ENCODE data around the gene FAT2. TPM values are rescaled to one million over a fixed set of nuclear protein-coding genes. Genes with fewer than 3 reads are reported as not detected.
"Not testable (repeated sequence)": the region's sequence is repeated elsewhere in the genome, so short reads cannot be mapped to it uniquely, and the experiment has no call there.

Gene FAT2
- total RNA-seq, 1 experiment from 2014 or later, result 0.48 TPM

GRCh38 chr5:151585970-151586369 lies 5.2 kb downstream of the FAT2 start:
- TF ChIP-seq CTCF (conservative IDR thresholded peaks at IDR 0.05), result no peak
- no peak for TF ChIP-seq EZH2 (IDR thresholded peaks at IDR 0.05; ENCODE audit: low read depth)
- ChIA-PET POLR2A (ENCODE audit: unreplicated experiment) (no interaction called here), CTCF (no interaction called here)
- intact Hi-C loops (cut with micrococcal nuclease; ENCODE audit: unreplicated experiment), result no loop called here
- H3K9me2 ChIP-seq (ENCODE audit: insufficient read depth), result no peaks in the 10 kb centered on the region
- H3K4me3 ChIP-seq, result no peak overlapping the region
- no peaks in the 10 kb centered on the region for H3K4me1 ChIP-seq (replicated peaks; ENCODE audit: insufficient read depth)
- no peak overlapping the region for H2AFZ ChIP-seq
- no peaks in the 10 kb centered on the region for H3F3A ChIP-seq (ENCODE audit: insufficient read depth, low read depth)
- no peak overlapping the region for H3K27ac ChIP-seq
- H3K36me3 ChIP-seq (ENCODE audit: low read depth), result no peaks in the 10 kb centered on the region
- H3K79me2 ChIP-seq (ENCODE audit: low read depth), result no peaks in the 10 kb centered on the region
- H3K9me3 ChIP-seq (ENCODE audit: insufficient read depth, low read depth), result no peaks in the 10 kb centered on the region
- no peaks in the 10 kb centered on the region for H4K20me1 ChIP-seq (ENCODE audit: insufficient read depth)
- H3K27me3 ChIP-seq (ENCODE audit: insufficient read depth, low read depth), result peaks cover 3% of the 10 kb centered on the region; the same call in 1 of the 2 replicates
- no peak for DNase-seq
- BruUV-seq (replicated peaks), result no TSS peak
- H3K4me2 ChIP-seq, result no peak overlapping the region

GRCh38 chr5:151585344-151585743 lies 5.8 kb downstream of the FAT2 start:
- H3K4me2 ChIP-seq; H3F3A ChIP-seq (ENCODE audit: insufficient read depth, low read depth); H3K4me3 ChIP-seq; H3K27ac ChIP-seq; POLR2A ChIA-PET (ENCODE audit: unreplicated experiment); DNase-seq; H3K27me3 ChIP-seq (ENCODE audit: insufficient read depth, low read depth); intact Hi-C loops (cut with micrococcal nuclease; ENCODE audit: unreplicated experiment); H3K36me3 ChIP-seq (ENCODE audit: low read depth); H4K20me1 ChIP-seq (ENCODE audit: insufficient read depth); H3K4me1 ChIP-seq (replicated peaks; ENCODE audit: insufficient read depth); H2AFZ ChIP-seq; CTCF ChIA-PET; BruUV-seq (replicated peaks); H3K9me3 ChIP-seq (ENCODE audit: insufficient read depth, low read depth); H3K79me2 ChIP-seq (ENCODE audit: low read depth); H3K9me2 ChIP-seq (ENCODE audit: insufficient read depth): not testable (repeated sequence)

DNA sequence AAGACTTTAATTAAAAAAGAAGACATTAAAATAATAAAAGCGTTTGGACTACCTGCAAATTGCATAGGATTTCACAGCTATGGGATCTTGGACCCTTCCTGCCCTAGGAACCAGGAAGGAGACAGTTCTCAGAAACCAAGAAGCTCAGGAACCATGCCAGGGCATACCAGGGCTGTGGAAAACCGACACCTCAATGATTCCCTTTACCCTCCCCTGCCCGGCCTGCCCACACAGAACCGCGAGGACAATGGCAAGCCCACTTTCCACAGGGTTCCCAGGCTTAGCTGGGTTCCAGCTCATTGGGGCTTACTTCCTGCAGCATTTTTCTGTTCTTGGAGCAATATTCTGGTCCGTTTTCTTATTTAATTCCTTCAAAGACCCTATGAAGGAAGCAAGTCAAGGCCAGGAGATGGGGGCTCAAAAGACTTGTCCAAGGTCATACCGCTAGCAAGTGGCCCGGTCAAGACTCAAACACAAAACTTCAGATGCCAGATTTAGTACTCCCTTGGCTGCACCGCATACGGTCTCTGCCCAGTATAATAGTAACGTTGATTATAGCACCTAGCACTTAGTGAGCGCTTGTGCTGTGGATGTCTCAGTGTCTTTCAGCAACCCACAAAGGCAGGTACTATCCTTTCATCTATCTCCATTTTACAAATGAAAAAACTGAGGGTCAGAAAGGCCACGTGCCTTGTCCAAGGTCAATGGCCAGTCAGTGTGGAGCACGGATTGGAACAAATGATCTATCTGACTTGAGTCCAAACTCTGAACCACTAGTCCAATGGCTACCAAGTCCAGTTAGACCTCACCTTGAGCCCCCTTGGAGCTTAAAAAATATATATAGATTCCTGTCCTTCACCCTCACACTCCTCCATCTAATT lies 6.8 kb downstream of the FAT2 start:
- Histone ChIP-seq H3K4me2 (no peak overlapping the region), H3K4me3 (no peak overlapping the region), H3K27ac (no peak overlapping the region), H3K36me3 (ENCODE audit: low read depth) (no peaks in the 10 kb centered on the region), H3K27me3 (ENCODE audit: insufficient read depth, low read depth) (peaks cover 3% of the 10 kb centered on the region; the same call in 1 of the 2 replicates), H3K9me2 (ENCODE audit: insufficient read depth) (no peaks in the 10 kb centered on the region), H3F3A (ENCODE audit: insufficient read depth, low read depth) (no peaks in the 10 kb centered on the region), H3K79me2 (ENCODE audit: low read depth) (no peaks in the 10 kb centered on the region), H4K20me1 (ENCODE audit: insufficient read depth) (no peaks in the 10 kb centered on the region), H3K4me1 (replicated peaks; ENCODE audit: insufficient read depth) (no peaks in the 10 kb centered on the region), H3K9me3 (ENCODE audit: insufficient read depth, low read depth) (no peaks in the 10 kb centered on the region), H2AFZ (no peak overlapping the region)
- intact Hi-C loops (cut with micrococcal nuclease; ENCODE audit: unreplicated experiment), result no loop called here
- no peak for DNase-seq
- ChIA-PET CTCF (interaction anchor here (0.6 to 0.7 kb wide), 3 partner anchors 15 to 420 kb away, joined by 3 to 14 read pairs (median 3); no protein-coding TSS in a partner anchor), POLR2A (ENCODE audit: unreplicated experiment) (interaction anchor here (0.5 kb wide), 1 partner anchor 267 kb away, joined by 4 read pairs; no protein-coding TSS in a partner anchor)
- no TSS peak for BruUV-seq (replicated peaks)
- TF ChIP-seq CTCF (conservative IDR thresholded peaks at IDR 0.05), result no peak
- no peak for TF ChIP-seq EZH2 (IDR thresholded peaks at IDR 0.05; ENCODE audit: low read depth)

All from PC-9 (cell line).